Progenitor cell of endocrine pancreas (in vitro differentiated cells): Measurements from ENCODE around the gene CTBP1. TPM values are rescaled to one million over a fixed set of nuclear protein-coding genes. Genes with fewer than 3 reads are reported as not detected.

Experiments
- DNase-seq: peaks from one replicate; pipeline ENCODE4 v3.0.0; 2021; ENCODE audit warnings: low spot score; ENCODE audit not compliant: unreplicated experiment
- H3K27ac Mint-ChIP-seq: 2 replicates; pipeline ENCODE4 v1.8.0; 2021; ENCODE audit warnings: mild to moderate bottlenecking, moderate library complexity, mixed read lengths
- H3K27me3 Mint-ChIP-seq: 2 replicates; pipeline ENCODE4 v1.8.0; 2021; ENCODE audit warnings: mixed read lengths
- H3K36me3 Mint-ChIP-seq: 2 replicates; pipeline ENCODE4 v1.8.0; 2022; ENCODE audit warnings: mixed read lengths; ENCODE audit not compliant: insufficient read depth
- H3K4me1 Mint-ChIP-seq: 2 replicates; pipeline ENCODE4 v1.8.0; 2021; ENCODE audit warnings: low read depth, mixed read lengths
- H3K4me3 Mint-ChIP-seq: 2 replicates; pipeline ENCODE4 v1.8.0; 2021; ENCODE audit warnings: low read depth, mild to moderate bottlenecking, moderate library complexity, mixed read lengths
- H3K9me3 Mint-ChIP-seq: 2 replicates; pipeline ENCODE4 v1.8.0; 2021; ENCODE audit warnings: low read depth, mixed read lengths
- total RNA-seq: library from RNA; stranded (reverse); gene quantifications from 2 replicates; pipeline ENCODE4 v1.2.1, GENCODE V29; 2021
- TF ChIP-seq, protein P1 (sequence below): fragments of 200-600 bp; sonication (generic); IDR thresholded peaks from one replicate; pipeline ENCODE4 v1.5.0; 2021; ENCODE audit warnings: antibody characterized with exemption, mild to moderate bottlenecking; ENCODE audit not compliant: unreplicated experiment

Gene CTBP1
- total RNA-seq, 1 donor from 2014 or later: 199 TPM

DNA sequence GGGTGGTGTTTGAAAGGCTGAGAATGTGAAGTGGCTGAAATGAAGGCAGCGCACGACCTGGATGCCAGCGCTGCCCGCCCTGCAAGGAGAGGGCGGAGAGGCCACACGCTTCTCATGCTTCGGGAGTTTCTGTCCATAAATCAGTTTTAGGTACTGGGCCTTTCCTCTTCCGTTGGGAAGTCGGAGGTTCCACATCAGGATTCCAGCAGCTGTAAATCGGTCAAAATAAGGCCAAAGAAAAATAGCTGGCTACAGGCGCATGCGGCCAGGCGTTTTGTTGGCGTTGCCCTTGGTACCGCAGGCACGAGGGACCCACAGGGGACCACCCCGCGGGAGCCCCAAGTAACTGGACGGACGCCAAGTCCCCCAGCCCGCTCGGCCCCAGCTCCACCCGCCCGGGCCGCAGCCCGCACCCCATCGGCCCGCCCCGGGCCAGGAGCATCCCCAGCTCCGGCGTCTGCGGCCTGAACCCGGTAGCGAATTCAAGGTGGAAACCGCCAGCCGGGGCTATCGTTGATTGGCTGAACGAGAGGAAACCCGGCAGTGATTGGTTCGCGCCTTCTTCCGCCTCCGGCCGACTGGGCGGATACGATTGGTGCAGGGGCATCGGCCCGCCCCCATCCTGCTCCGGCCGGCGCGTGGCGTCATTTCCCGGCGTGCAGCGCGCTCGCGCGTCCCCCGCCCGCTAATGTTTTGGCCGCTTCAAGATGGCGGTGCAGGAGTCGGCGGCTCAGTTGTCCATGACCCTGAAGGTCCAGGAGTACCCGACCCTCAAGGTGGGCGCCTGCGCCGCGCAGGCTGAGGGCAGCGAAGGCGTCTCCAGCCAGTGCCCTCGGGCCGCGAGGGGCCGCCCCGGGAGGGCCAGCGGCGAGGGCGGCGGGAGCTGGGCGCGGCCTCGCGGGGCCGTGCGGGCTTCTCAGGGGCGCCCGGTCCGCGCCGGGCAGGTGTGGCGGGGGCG is 40.6 kb upstream of the CTBP1 start, which contains the start of gene MAEA:
Gene MAEA (plus strand): TSS at position 685 of the 958 bp plus-strand sequence. CDS start 23 bp downstream, at position 708.
- Mint-ChIP-seq H3K36me3 (peaks cover 2% of the 10 kb centered on the region), H3K27me3 (no peaks in the 10 kb centered on the region), H3K9me3 (peaks cover 4% of the 10 kb centered on the region), H3K4me1 (peaks cover 26% of the 10 kb centered on the region), H3K4me3 (peak within 1 kb of the TSS; percentile 95), H3K27ac (peak within 1 kb of the TSS; percentile 96)
- peak; percentile 96 for DNase-seq
- TF ChIP-seq, protein P1, sequence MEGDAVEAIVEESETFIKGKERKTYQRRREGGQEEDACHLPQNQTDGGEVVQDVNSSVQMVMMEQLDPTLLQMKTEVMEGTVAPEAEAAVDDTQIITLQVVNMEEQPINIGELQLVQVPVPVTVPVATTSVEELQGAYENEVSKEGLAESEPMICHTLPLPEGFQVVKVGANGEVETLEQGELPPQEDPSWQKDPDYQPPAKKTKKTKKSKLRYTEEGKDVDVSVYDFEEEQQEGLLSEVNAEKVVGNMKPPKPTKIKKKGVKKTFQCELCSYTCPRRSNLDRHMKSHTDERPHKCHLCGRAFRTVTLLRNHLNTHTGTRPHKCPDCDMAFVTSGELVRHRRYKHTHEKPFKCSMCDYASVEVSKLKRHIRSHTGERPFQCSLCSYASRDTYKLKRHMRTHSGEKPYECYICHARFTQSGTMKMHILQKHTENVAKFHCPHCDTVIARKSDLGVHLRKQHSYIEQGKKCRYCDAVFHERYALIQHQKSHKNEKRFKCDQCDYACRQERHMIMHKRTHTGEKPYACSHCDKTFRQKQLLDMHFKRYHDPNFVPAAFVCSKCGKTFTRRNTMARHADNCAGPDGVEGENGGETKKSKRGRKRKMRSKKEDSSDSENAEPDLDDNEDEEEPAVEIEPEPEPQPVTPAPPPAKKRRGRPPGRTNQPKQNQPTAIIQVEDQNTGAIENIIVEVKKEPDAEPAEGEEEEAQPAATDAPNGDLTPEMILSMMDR: no peak

DNA sequence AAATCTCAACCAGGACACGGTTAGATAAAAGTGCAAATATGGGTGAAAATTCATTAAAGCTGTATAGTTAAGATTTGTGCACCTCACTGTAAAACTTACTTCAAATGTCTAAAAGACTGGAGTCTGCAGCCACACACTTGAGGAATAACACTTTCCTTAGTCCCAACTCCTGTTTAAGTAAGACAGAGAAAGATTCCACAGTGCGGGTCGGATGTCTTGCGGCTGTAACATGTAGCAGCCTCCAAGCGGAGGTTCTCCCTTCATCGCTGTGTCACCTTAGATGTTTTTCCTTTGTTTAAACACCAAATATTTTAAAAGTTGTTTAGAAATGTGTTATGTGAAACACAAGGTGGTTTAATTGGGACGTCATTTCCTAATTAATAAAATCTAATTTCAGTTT is 39.9 kb upstream of the CTBP1 start:
- peaks cover 4% of the 10 kb centered on the region for H3K9me3 Mint-ChIP-seq
- TF ChIP-seq, protein P1: no peak
- H3K27ac Mint-ChIP-seq: peak overlapping the region; percentile 88
- H3K4me3 Mint-ChIP-seq: peak overlapping the region; percentile 79
- peaks cover 26% of the 10 kb centered on the region for H3K4me1 Mint-ChIP-seq
- H3K36me3 Mint-ChIP-seq: peaks cover 2% of the 10 kb centered on the region
- no peaks in the 10 kb centered on the region for H3K27me3 Mint-ChIP-seq
- no peak for DNase-seq

DNA sequence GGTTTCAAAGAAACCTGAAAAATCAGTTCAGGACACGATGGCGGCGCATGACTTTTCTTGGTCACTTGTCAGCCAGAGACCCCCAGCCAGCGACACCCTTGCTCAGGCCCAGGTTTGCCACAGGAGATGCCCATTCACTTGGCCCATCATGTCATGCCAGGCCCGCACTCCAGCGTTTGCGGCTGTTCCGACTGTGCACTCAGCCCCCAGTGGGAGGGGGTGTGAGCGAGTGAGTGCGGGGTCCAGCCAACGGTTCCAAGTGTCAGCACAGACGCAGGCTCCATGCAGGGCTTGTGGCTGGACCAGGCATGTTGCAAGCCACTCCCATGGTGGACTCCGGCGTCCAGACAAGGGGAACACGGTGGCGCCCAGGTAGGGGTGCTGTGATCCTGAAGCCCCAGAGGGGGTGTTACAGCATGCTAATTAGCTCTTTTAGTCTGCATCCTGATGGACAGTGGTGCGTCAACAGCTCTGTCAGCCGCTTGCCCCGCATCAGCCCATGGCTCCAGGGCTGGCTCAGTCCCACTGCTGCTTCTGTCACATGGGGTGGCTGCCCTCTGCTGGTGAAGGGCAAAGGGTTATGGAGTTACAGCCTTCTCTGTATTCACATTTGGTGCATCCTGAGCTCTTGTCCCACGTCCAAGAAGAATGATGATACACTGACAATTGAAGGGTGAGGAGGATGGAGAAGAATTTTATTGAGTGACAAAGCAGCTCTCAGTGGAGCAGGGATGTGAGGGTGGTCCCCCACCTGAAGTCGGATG is 37.0 kb upstream of the CTBP1 start:
- Mint-ChIP-seq H3K4me3 (no peak overlapping the region), H3K4me1 (peaks cover 17% of the 10 kb centered on the region)

DNA sequence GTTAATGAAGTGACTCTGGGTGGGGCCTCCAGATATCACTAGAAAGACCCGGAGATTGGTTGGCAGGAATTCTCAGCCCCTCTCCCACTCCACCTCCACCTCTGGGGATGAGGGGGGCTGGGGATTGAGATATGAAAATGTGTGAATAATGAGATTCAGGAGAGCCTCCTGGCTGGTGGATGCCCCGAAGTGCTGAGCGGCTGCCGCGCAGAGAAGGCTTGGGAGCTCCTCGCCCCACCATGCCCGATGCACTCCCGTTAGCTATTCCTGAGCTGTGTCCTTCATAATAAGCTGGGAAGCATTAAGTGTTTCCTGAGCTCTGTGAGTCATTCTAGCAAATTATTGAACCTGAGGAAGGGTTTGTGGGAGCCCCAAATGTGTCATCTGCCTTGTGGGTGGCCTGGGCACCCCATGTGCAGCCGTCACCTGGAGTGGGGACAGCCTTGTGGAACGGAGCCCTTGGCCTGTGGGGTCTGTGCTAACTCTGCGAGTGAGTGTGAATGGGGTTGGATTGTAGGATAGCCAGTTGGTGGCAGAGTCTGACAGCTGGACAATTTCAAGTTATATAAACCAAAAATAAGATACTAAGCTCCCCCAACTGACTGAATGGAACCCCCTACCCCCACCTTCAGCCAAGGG is 36.3 kb upstream of the CTBP1 start:
- Mint-ChIP-seq H3K27me3 (no peaks in the 10 kb centered on the region), H3K4me3 (no peak overlapping the region), H3K4me1 (peaks cover 10% of the 10 kb centered on the region), H3K27ac (no peak overlapping the region), H3K36me3 (peaks cover 2% of the 10 kb centered on the region), H3K9me3 (peaks cover 9% of the 10 kb centered on the region)
- DNase-seq: no peak
- TF ChIP-seq, protein P1: no peak

More for the DNA sequence above, 37.0 kb upstream of the CTBP1 start:
- TF ChIP-seq, protein P1: no peak
- no peak for DNase-seq
- H3K27ac Mint-ChIP-seq: no peak overlapping the region
- peaks cover 2% of the 10 kb centered on the region for H3K36me3 Mint-ChIP-seq
- H3K27me3 Mint-ChIP-seq: no peaks in the 10 kb centered on the region
- peaks cover 9% of the 10 kb centered on the region for H3K9me3 Mint-ChIP-seq

DNA sequence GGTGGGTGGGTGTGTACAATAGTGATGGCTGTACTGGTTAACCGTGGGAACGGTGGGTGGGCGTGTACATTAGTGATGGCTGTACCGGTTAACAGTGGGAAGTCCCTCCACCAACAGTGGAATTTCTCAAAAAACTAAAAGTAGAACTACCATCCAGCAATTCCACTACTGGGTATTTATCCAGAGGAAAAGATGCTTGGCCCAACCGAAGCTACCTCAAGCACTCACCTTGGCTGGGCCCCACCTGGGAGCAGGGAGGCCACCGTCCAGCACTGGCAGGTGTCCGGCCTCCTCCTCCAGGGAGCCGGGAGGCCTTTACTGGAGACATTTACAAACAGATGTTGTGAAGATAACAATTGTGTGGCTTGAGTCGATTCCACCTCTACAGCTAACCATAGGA is 34.8 kb upstream of the CTBP1 start:
- DNase-seq: no peak
- Mint-ChIP-seq H3K27me3 (peaks cover 4% of the 10 kb centered on the region), H3K36me3 (peaks cover 2% of the 10 kb centered on the region), H3K4me3 (no peak overlapping the region), H3K27ac (no peak overlapping the region), H3K9me3 (peaks cover 9% of the 10 kb centered on the region), H3K4me1 (peaks cover 7% of the 10 kb centered on the region)
- TF ChIP-seq, protein P1: no peak
